ENCODE measurements around the gene LDAH.

The LDAH gene

DNA sequence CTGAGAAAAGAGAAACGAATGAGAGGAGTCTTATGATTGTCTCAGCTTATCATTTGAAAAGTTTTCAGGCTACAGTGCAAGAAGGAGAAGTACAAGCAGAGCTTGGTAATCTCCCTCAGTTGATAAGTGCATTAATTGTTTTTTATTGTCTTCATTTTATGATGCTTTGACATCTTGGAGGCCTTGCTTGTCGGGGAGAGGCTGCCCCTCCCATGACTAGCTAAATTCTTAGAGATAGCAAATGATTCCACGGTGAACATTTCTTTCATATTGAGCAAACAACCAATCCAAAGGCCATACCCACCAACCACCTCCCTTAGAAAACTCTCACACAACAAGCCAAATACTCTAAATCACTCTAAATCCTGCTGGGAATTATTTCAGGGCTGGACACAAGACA, 116.1 kb downstream of the LDAH start:
- TF ChIP-seq ELF4 (IDR thresholded peaks at IDR 0.05): no peak
- no peak for TF ChIP-seq HDGF (IDR thresholded peaks at IDR 0.05; ENCODE audit: borderline replicate concordance)
- TF ChIP-seq FOXK2 (IDR thresholded peaks at IDR 0.05): no peak
- no peak for TF ChIP-seq TARDBP (IDR thresholded peaks at IDR 0.05)
- TF ChIP-seq ARNT (IDR thresholded peaks at IDR 0.05): no peak
- TF ChIP-seq NFRKB (IDR thresholded peaks at IDR 0.05): no peak
- TF ChIP-seq SP1 (IDR thresholded peaks at IDR 0.05): no peak
- no peak for TF ChIP-seq ZNF384 (IDR thresholded peaks at IDR 0.05)
- no peak for TF ChIP-seq SUZ12 (IDR thresholded peaks at IDR 0.05)
- POLR2A ChIA-PET: no interaction called here
- CTCF ChIA-PET: no interaction called here
- DNase-seq (ENCODE audit: extremely low spot score): no peak

DNA sequence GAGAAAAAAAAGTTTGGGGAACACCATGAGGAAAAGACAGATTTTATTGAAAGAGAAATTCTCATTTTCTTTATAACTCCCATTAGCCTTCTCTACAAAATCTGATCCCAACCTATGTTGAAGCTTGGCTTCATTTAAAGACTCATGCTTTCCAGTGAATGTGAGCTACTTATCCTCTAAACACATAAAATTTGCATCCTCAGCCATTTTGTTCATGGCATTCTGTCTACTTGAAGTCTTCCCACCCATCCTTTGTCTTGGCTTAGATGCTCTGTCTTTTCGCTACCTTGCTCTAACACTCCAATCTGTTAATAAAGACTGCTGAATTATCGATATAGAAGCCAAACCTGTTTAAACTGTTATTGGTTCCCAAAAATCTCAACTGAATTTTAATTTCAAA, 116.7 kb downstream of the LDAH start:
- CTCF ChIA-PET: no interaction called here
- TF ChIP-seq SUZ12 (IDR thresholded peaks at IDR 0.05) (no peak), FOXK2 (IDR thresholded peaks at IDR 0.05) (no peak), ZNF384 (IDR thresholded peaks at IDR 0.05) (no peak), SP1 (IDR thresholded peaks at IDR 0.05) (no peak), TARDBP (IDR thresholded peaks at IDR 0.05) (no peak), FOXM1 (IDR thresholded peaks at IDR 0.05; ENCODE audit: borderline replicate concordance) (no peak), BHLHE40 (IDR thresholded peaks at IDR 0.05; ENCODE audit: borderline replicate concordance) (no peak), ELF4 (IDR thresholded peaks at IDR 0.05) (no peak), NFRKB (IDR thresholded peaks at IDR 0.05) (no peak), FOXA1 (IDR thresholded peaks at IDR 0.05) (no peak), L3MBTL2 (conservative IDR thresholded peaks at IDR 0.05) (no peak), HDGF (IDR thresholded peaks at IDR 0.05; ENCODE audit: borderline replicate concordance) (no peak), LEF1 (IDR thresholded peaks at IDR 0.05; ENCODE audit: borderline replicate concordance) (no peak), ARNT (IDR thresholded peaks at IDR 0.05) (no peak)
- TF ChIP-seq, protein P1, sequence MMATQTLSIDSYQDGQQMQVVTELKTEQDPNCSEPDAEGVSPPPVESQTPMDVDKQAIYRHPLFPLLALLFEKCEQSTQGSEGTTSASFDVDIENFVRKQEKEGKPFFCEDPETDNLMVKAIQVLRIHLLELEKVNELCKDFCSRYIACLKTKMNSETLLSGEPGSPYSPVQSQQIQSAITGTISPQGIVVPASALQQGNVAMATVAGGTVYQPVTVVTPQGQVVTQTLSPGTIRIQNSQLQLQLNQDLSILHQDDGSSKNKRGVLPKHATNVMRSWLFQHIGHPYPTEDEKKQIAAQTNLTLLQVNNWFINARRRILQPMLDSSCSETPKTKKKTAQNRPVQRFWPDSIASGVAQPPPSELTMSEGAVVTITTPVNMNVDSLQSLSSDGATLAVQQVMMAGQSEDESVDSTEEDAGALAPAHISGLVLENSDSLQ (IDR thresholded peaks at IDR 0.05): no peak
- POLR2A ChIA-PET: no interaction called here
- no peak for DNase-seq (ENCODE audit: extremely low spot score)

DNA sequence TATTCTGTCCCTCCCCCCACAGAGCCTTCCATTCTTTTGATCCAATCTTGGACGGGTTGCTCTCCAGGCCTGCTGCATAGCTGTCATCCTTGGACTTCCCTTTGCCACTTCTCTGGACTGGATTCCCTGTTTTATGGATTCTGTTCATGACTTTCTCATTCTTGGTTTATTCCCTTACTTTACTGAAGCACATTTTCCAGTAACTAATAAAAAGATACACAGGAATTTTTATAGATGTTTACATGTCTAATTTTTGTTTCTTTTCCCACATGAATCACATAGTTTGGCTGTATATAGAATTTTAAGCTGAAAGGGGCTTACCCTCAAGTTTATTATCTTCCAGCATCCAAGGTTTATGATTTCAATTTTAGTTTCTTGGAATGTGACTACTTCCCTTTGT, 118.0 kb downstream of the LDAH start:
- no peak for TF ChIP-seq FOXA1 (IDR thresholded peaks at IDR 0.05)
- TF ChIP-seq FOXK2 (IDR thresholded peaks at IDR 0.05): no peak
- TF ChIP-seq CTBP1 (IDR thresholded peaks at IDR 0.05; ENCODE audit: borderline replicate concordance): no peak
- no peak for TF ChIP-seq LEF1 (IDR thresholded peaks at IDR 0.05; ENCODE audit: borderline replicate concordance)
- TF ChIP-seq ELF4 (IDR thresholded peaks at IDR 0.05): no peak
- TF ChIP-seq BHLHE40 (IDR thresholded peaks at IDR 0.05; ENCODE audit: borderline replicate concordance): no peak
- no peak for TF ChIP-seq SUZ12 (IDR thresholded peaks at IDR 0.05)
- TF ChIP-seq, protein P1 (IDR thresholded peaks at IDR 0.05): no peak
- no peak for TF ChIP-seq SP1 (IDR thresholded peaks at IDR 0.05)
- TF ChIP-seq ARNT (IDR thresholded peaks at IDR 0.05): no peak
- TF ChIP-seq HDGF (IDR thresholded peaks at IDR 0.05; ENCODE audit: borderline replicate concordance): no peak
- TF ChIP-seq FOXM1 (IDR thresholded peaks at IDR 0.05; ENCODE audit: borderline replicate concordance): no peak
- no peak for TF ChIP-seq L3MBTL2 (conservative IDR thresholded peaks at IDR 0.05)
- TF ChIP-seq ZNF384 (IDR thresholded peaks at IDR 0.05): no peak
- TF ChIP-seq NFRKB (IDR thresholded peaks at IDR 0.05): no peak
- TF ChIP-seq TARDBP (IDR thresholded peaks at IDR 0.05): no peak
- POLR2A ChIA-PET: no interaction called here
- CTCF ChIA-PET: no interaction called here
- DNase-seq (ENCODE audit: extremely low spot score): no peak

DNA sequence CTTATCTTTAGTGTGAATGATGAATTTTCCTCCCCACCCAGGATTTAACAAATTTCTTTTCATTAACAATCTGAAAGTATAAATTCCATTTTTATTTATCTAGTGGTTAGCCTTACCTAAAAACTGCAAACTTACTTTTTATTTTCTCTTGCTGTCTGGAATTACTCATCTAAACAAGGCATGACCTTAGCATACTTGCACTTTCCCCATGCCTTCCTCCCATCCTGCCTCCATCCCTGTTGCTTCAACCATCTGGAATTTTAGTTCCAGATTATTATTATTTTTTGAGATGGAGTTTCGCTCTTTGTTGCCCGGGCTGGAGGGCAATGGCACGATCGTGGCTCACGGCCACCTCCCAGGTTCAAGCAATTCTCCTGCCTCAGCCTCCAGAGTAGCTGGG, 120.3 kb downstream of the LDAH start:
- POLR2A ChIA-PET: no interaction called here
- CTCF ChIA-PET: no interaction called here
- DNase-seq (ENCODE audit: extremely low spot score): no peak
- TF ChIP-seq, protein P1 (IDR thresholded peaks at IDR 0.05): no peak

DNA sequence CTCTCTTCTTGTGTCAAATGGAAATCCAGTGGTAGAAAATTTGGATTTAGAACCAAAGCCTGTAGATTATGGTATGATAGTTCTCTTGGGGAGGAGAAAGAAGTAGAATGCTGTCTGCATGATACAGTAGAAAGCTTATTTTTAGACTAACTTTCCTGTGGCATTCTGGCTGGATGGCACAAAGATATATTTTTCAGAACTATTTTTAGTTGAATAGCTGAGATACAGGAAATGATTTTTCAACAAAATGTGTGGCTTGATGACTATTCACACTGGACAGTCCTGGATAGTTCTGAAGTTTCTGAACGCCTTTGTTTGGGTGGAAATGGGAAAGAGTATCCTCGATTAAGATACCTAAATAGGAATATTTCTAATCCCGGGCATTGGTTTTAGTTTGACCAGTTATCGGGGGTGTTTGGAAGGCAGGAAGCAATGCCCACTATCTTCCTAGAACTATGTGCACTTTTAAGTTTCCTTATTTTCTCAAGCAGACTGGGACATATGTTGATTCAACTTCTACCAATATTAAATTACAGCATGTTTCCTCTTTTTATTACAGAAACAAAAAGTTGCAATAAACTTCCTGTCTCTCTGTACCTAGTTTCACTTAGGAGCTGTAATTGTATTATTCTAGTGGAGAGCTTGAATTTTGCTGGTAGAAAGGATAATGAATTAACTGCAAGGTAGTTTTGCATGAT, 123.8 kb downstream of the LDAH start:
- CTCF ChIA-PET: no interaction called here
- no peak for DNase-seq (ENCODE audit: extremely low spot score)
- POLR2A ChIA-PET: no interaction called here
- TF ChIP-seq CTBP1 (IDR thresholded peaks at IDR 0.05; ENCODE audit: borderline replicate concordance) (no peak), SUZ12 (IDR thresholded peaks at IDR 0.05) (no peak), ARNT (IDR thresholded peaks at IDR 0.05) (no peak), SP1 (IDR thresholded peaks at IDR 0.05) (no peak), ELF4 (IDR thresholded peaks at IDR 0.05) (no peak), HDGF (IDR thresholded peaks at IDR 0.05; ENCODE audit: borderline replicate concordance) (no peak), FOXA1 (IDR thresholded peaks at IDR 0.05) (no peak), NFRKB (IDR thresholded peaks at IDR 0.05) (no peak), FOXM1 (IDR thresholded peaks at IDR 0.05; ENCODE audit: borderline replicate concordance) (no peak), FOXK2 (IDR thresholded peaks at IDR 0.05) (no peak), BHLHE40 (IDR thresholded peaks at IDR 0.05; ENCODE audit: borderline replicate concordance) (no peak)

DNA sequence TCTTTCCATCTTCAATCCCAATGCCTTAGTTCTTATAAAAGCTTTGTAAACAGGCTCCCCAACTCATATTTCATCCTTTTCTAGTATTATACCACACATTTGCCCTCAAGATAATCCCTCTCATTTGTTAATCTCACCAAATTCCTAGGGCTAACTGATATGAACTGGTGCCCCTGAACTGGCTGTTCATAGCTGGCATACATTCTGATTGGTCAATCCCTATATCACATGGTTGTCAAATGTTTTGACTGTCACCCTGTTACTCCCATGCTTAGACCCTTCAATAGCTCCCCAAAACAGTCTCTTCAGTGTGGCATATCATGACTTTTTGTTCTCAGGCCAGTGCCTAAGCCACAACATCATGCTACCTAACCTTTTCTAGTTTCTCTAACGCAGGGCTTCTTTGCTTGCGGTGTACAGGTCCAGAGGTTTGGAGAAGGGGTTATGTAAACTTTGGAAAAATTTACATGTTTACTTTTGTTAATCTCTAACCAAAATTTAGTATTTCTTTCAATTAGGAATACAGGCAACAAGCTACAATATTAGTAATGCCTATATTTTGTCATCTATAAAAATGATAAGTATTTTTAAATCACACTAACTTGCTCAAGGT, 125.5 kb downstream of the LDAH start:
- no peak for DNase-seq (ENCODE audit: extremely low spot score)
- TF ChIP-seq FOXM1 (IDR thresholded peaks at IDR 0.05; ENCODE audit: borderline replicate concordance) (no peak), TARDBP (IDR thresholded peaks at IDR 0.05) (no peak), ZNF384 (IDR thresholded peaks at IDR 0.05) (no peak)
- ChIA-PET POLR2A (no interaction called here), CTCF (no interaction called here)

Measured in HEK293T (cell line).